Measurements from ENCODE around the gene SEC23A. TPM values are rescaled to one million over a fixed set of nuclear protein-coding genes. Genes with fewer than 3 reads are reported as not detected.

SEC23A gene
- total and polyA plus RNA-seq, 2 of the 13 experiments (the other 11 are each of a cell fraction or from before 2014, with no cell fraction given), result 403 to 887 TPM

DNA sequence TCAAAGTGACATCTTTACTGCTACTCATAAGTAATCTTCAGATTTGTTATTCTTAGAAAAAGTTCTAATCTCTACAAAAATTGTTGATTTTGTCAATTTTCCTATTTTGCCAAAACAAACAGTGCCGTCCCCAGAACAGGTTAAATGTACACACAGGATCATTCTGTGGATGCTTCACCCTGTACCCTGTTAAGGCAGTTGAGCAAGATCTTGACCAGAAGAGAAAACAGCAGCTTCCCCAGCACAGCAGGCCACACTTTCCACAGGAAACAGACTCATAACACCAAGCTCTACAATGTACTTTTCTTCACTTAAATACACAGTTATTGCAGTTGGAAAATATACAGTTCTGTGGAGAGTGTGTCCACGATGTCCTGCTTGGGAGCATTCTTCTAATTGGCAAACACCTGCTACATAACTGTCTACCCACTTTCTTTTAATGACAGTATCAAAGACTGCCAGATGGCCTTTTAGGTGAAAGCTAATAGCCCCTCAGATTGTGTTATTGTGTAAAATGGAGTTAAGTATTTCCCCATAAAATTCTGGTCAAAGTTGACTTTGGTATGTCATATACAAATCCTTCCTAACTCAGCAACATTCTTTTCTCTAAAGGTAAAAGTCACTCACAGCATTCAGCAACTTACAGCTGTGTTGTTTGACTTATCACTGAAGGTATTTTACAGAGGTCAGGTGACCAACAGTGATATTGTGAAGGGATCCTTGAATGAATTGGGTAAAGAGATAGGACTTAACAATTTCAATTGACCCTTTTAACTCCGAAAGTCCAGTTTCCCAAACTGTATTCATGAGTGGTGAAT is 77.0 kb downstream of the SEC23A start (continued):
- TF ChIP-seq SKIL (CRISPR knock-in tag; IDR thresholded peaks at IDR 0.05; ENCODE audit: borderline replicate concordance) (peak; percentile 84), PAXIP1 (CRISPR knock-in tag; conservative IDR thresholded peaks at IDR 0.05) (peak; percentile 99), MAFF (IDR thresholded peaks at IDR 0.05; ENCODE audit: low read depth, low read length) (peak; percentile 62), CCAR2 (optimal IDR thresholded peaks at IDR 0.05; ENCODE audit: low read depth, low read length) (no peak), ETV5 (CRISPR knock-in tag; IDR thresholded peaks at IDR 0.05; ENCODE audit: borderline replicate concordance) (peak; percentile 95), HDAC1 (CRISPR knock-in tag; IDR thresholded peaks at IDR 0.05) (peak; percentile 97), ZNF510 (CRISPR knock-in tag; IDR thresholded peaks at IDR 0.05; ENCODE audit: low read depth) (peak; percentile 74; the same call in 1 of the 2 replicates), IRX3 (CRISPR knock-in tag; IDR thresholded peaks at IDR 0.05; ENCODE audit: borderline replicate concordance, low read depth) (no peak), RFXANK (CRISPR knock-in tag; IDR thresholded peaks at IDR 0.05) (0 out of 2 replicates have a peak, but pooled peaks have one; percentile 49), ZBTB1 (CRISPR knock-in tag; IDR thresholded peaks at IDR 0.05; ENCODE audit: borderline replicate concordance) (no peak), KDM3A (CRISPR knock-in tag; IDR thresholded peaks at IDR 0.05; ENCODE audit: low read depth) (no peak; the same call in 1 of the 2 replicates), FOXC1 (CRISPR knock-in tag; IDR thresholded peaks at IDR 0.05; ENCODE audit: borderline replicate concordance) (peak; percentile 49; the same call in 1 of the 2 replicates), NR2C2 (CRISPR knock-in tag; IDR thresholded peaks at IDR 0.05; ENCODE audit: borderline replicate concordance) (no peak; the same call in 1 of the 2 replicates), ZNF597 (CRISPR knock-in tag; IDR thresholded peaks at IDR 0.05) (no peak), TBP (CRISPR knock-in tag; IDR thresholded peaks at IDR 0.05) (no peak), YEATS4 (CRISPR knock-in tag; IDR thresholded peaks at IDR 0.05; ENCODE audit: borderline replicate concordance) (peak; percentile 71; the same call in 1 of the 2 replicates)
